NT2/D1 (cell line): ENCODE results near the gene PANX2.

Experiments used
- SUZ12 ChIP-seq: IDR thresholded peaks from 2 replicates; pipeline ENCODE4 v1.6.1; 2011; ENCODE audit not compliant: insufficient read length, insufficient read depth; ENCODE audit errors: extremely low read depth
- YY1 ChIP-seq: IDR thresholded peaks from 2 replicates; pipeline ENCODE4 v1.6.1; 2011; ENCODE audit not compliant: insufficient read length, insufficient read depth
- ZNF274 ChIP-seq: IDR thresholded peaks from 2 replicates; pipeline ENCODE4 v1.6.1; 2011; ENCODE audit warnings: mild to moderate bottlenecking, low read depth, low read length

DNA sequence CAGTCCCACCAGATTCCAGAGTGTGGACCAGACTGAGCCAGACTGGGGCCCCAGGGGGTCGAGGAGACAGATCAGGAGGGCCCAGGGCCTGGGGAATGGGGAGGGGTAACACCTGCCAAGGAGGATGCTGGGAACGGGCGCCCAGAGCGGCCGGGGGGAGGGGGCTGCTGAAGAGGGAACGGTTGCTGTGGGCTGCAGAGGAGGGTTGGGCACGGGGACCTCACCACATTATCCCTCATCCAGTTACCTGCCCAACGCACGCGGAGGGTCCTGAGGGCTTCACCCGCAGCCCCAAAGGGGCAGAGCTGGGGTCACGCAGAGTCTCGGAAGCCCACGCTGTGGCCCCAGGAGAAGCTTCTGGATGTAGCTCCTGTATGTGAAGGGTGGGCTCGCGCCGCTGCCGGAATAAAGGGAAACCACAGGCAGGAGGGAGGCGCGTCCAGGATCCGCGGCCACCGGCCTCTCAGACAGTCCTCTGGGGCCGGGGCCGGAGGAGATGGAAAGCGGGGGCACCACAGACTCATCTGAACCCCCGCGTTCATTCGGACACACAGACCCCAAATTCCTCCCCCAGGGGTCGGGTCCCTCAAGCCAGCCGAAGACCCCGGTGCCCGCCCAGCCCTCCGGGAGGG lies 29.4 kb downstream of the PANX2 start:
- TF ChIP-seq SUZ12, result no peak
- TF ChIP-seq ZNF274, result no peak
- no peak for TF ChIP-seq YY1
